CD4-positive, alpha-beta T cell treated with Interleukin-15 for 4 hours (primary cell): Measurements from ENCODE around the gene ZNF280C.
"Not testable (repeated sequence)": the region's sequence is repeated elsewhere in the genome, so short reads cannot be mapped to it uniquely, and the experiment has no call there.

ENCODE experiments used
- DNase-seq: peaks from one replicate; pipeline ENCODE4 v3.0.0-alpha.2; 2020; ENCODE audit warnings: low spot score

Gene ZNF280C, protein sequence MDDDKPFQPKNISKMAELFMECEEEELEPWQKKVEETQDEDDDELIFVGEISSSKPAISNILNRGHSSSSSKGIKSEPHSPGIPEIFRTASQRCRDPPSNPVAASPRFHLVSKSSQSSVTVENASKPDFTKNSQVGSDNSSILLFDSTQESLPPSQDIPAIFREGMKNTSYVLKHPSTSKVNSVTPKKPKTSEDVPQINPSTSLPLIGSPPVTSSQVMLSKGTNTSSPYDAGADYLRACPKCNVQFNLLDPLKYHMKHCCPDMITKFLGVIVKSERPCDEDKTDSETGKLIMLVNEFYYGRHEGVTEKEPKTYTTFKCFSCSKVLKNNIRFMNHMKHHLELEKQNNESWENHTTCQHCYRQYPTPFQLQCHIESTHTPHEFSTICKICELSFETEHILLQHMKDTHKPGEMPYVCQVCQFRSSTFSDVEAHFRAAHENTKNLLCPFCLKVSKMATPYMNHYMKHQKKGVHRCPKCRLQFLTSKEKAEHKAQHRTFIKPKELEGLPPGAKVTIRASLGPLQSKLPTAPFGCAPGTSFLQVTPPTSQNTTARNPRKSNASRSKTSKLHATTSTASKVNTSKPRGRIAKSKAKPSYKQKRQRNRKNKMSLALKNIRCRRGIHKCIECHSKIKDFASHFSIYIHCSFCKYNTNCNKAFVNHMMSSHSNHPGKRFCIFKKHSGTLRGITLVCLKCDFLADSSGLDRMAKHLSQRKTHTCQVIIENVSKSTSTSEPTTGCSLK

DNA sequence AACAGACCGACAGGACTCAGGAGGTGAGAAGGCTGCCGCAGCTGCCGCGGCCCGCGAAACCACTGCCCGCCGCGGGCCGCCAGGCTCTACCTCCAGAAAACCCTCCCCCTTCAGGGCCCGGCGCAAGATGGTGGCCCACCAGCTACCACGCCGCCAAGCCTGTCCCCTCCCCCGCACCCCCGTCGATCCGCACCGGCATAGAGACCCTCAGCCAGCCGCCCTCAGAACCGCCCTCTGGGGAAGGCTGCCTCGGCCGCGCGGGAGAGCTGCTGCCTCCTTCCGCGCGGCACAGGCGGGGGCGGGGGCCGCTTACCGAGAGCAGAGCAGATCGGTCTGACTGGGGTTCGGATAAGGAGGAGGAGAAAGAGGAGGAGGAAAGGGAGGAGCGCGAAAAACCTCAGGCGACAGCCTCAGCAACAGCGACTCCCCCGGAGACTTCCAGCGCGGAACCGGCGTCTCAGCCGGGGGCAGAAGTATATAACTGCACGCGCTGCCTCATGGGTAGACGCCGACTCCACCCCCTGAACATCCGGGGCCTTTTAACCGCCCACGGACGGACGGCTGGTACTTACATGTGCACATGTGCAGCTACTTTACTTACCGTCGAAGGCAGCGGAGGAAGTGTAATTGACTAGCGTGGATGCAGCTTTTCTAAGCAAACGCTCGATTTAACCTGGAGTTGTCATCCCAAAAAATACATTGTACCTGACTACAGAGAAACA lies at the start of gene ZNF280C:
Gene ZNF280C (minus strand): TSS at position 451 of the 722 bp plus-strand sequence. CDS start 8,450 bp downstream, outside the sequence.
- DNase-seq, result peak; percentile 92

DNA sequence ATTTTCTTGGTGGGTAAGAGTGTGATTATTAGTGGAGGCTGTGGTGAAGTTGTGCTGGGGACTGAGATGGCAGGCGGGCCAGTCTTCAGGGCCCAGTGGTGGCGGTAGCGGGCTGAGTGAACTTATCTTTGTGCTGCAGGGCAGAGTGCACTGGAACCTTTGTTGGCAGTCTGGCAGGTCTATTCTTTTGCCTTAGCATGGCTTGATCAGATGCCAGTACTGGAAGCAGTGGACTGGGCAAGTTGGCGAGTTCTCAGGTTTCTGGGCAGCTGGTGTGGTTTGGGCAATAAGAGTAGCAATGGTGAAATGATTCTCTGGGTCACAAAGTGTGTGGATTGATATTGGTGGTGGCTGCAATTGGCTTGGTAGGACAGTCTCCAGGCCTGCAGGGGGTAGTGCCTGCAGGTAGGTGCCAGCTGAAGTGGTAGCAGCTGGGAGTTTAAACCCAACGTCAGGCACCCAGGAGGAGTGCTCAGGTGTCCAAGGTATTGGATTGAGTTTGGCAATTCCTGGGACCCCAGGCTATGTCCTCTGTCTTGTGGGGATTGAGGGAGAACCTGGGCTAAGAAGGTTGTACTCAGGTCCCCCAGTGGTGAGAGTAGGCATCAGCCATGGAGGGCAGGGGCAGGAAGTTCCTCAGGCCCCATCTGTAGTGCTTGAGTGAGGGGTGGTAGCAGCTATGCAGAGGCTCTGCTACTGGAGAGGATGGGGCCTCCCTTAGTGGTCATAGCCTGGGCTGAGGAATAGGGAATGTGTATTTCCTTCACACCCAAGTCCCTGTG lies 36.1 kb upstream of the ZNF280C start:
- DNase-seq, result no peak

DNA sequence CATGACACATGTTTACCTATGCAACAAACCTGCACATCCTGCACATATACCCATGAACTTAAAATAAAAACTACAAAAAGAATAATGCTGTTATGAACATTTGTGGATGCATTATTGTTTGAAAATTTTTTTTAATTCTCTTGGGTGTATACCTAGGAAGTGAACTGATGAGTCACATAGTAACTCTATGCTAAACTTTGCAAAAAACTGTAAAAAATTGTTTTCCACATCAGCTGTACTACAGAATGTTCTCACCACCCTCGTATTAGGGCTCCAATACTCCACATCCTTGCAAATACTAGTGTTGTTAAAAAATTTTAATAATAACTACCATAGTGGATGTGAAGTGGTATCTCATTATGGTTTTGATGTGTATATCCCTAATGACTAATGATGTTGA lies 33.3 kb upstream of the ZNF280C start:
- DNase-seq, result no peak

DNA sequence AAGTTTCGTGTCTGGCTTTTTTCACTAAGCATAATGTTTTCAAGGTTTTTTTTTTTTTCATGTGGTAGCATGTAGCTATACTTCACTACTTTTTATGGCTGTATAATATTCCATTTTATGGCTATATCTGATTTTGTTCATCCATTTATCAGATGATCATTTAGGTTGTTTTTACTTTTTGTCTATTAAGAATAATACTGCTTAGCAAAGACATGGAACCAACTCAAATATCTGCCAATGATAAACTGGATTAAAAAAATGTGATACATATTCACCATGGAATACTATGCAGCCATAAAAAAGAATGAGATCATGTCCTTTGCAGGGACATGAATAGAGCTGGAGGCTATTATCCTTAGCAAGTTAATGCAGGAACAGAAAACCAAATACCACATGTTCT lies 32.7 kb upstream of the ZNF280C start:
- no peak for DNase-seq

DNA sequence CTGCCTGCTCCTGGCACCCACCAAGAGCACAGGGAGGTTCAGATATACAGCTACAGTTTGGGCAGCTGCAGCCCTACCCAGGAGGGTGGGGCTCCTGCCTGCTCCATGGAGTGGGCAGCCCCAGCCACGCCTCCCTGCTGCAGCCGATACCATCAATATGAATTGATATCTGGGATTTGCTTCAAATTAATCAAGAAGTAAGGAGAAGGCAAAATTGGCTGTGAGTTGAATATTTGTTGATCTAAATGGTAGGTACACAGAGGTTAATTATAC lies 31.2 kb upstream of the ZNF280C start:
- DNase-seq, result no peak

DNA sequence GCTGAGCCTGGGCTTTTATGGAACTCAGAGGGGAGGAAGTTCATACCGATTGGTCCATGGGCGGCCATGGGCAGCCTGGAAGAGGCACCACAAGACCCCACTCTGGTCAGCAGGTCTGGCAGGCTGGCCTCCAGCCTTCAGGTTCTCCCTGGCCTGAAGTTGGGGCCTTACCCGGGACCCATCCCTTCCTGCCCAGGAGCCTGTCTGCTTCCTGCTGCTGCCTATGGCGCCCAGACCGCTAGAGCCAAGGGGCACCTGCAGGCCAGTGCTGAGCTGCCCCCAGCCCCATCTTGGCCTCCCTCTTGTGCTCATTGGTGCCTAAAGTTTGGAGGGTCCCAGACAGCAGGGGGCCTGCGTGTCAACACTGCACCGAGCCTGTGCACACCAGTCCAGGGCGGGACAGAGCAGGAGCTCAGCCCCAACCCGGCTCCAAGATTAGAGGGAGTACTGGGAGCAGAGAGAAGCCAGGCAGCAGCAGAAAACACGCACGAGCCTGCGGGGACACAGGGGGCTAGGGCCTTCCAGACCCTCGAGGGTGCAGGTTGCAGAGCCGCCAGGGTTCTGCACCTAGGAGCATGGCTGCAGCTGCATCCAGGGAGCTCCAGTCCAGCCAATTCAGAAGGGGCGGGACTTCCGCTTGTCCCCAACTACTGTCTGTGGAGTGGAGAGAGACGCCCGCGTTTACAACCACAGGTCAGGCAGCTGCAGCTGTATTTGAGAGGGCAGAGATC lies 30.7 kb upstream of the ZNF280C start:
- no peak for DNase-seq

DNA sequence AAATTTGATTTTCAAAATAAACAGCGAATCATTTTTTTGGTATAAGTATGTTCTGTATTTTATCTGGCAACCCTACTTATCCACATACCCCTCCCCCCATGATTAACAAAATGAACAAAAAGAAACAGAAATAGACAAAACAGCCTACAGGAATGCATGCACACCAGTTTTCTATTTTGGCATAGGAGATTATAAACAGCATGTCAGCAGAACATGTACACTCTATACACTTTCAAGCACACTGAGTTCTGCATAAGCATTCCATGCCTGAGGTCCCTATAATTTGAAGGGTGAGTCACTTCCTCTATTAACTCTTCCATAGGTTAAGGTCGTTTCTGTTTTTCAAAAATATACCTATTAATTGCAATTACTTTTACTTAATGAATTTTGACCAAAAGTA lies 28.0 kb upstream of the ZNF280C start:
- no peak for DNase-seq

GRCh38 chrX:130296297-130296678 lies 27.6 kb upstream of the ZNF280C start:
- no peak for DNase-seq

DNA sequence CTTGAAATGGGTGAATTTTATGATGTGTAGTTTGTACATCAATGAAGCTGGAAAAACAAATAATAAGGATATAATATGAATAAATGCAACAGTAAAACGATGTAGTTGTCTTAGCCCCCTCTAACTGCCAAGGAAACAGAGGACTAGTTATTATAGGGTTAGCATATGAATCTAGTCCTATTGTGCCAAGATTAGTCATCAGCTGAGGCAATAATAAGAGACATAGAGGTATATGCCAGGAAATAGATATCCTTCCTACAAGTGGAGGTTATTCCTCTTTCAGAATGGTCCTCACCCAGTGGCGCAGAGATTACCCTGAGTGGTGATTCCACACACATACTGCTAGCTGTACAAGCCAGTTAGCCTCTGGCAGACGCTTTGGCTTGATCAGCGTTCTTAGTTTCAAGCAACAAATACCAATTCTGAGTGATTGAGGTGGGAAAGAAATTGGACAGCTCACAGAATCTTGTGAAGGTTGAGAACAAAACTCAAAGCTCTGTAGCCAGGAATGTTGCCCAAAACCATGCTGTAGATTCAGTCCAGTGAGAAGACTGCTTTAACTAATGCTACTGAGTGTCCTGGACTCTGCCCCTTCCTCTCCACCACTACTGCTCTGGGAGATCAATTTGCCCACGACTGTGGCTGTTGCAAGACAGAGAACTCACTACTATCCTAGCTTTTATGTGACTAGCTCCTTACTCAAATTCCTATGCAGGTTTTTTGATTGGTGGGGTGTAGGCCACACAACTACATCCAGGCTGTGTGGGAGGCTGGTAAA lies 27.0 kb upstream of the ZNF280C start:
- no peak for DNase-seq

- DNase-seq, result no peak
Observed at GRCh38 chrX:130287071-130287770, 18.5 kb upstream of the ZNF280C start.

- no peak for DNase-seq
Observed at GRCh38 chrX:130285710-130286109, 17.0 kb upstream of the ZNF280C start.

GRCh38 chrX:130285069-130285620 lies 16.4 kb upstream of the ZNF280C start:
- no peak for DNase-seq

- DNase-seq, result no peak
Observed at GRCh38 chrX:130282151-130282550, 13.5 kb upstream of the ZNF280C start.

DNA sequence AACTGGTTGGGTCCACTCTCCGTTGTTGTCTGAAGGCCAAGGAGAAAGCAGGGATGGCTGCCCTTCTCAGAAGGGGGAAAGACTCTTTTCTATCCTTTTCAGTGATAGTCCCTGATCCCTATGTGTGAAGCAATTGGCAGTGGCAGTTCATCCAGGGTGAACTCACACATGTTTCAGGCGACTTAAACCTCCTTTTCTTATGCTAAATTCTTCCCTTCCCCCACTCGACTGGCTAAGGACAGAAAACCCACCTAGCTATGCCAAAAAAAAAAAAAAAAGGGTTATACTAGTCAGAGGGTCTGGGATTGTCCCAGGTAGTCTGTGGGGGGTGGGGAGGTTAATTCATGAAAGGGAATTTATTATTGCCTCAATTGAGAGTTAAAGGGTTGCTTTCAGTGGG lies 12.2 kb upstream of the ZNF280C start:
- DNase-seq, result no peak

DNA sequence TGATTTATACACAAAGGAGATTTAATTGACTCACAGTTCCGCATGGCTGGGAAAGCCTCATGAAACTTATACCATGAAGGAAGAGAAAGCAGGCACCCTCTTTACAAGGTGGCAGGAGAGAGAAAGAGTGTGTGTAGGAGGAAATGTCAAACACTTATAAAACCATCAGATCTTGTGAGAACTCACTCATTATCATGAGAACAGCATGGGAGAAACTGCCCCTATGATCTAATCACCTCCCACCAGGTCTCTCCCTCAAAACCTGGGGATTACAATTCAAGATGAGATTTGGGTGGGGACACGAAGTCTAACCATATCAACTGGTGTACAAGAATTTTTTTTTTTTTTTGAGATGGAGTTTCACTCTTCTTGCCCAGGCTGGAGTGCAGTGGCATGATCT lies 3.6 kb upstream of the ZNF280C start:
- DNase-seq, result not testable (repeated sequence)

DNA sequence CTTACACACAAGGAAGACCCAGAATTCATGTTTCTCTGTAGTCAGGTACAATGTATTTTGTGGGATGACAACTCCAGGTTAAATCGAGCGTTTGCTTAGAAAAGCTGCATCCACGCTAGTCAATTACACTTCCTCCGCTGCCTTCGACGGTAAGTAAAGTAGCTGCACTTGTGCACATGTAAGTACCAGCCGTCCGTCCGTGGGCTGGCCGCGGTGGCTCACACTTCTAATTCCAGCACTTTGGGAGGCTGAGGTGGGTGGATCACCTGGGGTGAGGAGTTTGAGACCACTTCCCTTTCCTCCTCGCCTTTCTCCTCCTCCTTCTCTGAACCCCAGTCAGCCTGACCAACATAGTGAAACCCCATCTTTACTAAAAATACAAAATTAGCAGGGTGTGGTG lies 692 bp upstream of the ZNF280C start:
- not testable (repeated sequence) for DNase-seq

DNA sequence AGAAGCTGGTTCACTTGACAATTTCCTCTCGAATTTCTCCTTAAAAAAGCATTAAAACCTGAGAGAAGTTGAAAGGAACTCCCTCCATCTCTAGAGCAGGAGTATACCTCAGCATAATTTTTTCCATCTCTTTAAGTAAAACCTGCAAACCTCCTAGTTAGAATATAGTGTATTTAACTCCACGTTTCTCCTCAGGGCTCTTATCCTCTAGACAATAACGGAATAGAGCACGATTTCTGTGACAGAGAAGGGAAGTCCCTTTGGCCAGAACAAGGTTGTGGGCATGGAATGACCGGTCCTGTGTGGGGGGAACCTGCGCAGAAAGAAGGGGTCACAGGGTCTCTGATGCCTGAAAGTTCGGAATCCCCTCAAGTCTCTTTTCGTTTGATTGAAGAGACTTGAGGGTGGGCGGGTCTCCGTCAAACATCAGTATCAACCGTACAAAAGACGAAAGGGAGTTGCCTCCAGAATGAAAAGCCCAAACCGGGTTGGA lies 697 bp downstream of the ZNF280C start:
- no peak for DNase-seq

DNA sequence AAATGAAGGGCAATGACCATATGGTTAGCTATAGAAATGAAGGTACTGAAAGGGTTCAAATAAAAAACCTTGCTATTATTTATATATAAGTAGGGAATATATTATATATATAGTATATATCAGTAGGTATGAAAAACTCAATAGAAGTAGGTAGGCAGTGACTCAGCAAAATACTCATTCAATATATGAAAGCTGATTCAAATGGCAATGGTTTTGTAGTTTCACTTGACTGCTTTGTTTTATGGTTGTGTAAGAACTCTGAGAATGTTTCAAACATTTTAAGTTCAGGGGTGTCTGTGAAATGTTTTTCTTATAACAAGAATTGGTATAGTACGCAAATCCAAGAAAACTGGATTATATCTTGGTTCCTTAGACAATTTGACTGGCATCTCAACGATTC lies 4.1 kb downstream of the ZNF280C start:
- no peak for DNase-seq

DNA sequence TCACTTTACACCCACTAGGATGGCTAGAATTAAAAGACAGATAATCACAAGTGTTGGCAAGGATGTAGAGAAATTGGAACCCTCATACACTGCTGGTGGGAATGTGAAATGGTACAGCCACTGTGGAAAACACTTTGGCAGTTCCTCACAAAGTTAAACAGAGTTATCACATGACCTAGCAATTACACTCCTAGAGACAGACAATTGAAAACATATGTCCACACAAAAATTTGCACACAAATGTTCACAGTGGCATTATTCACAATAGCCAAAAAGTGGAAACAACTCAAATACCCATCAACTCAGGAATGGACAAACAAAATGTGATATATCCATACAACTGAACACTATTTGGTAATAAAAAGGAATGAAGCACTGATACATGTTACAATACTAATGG lies 5.7 kb downstream of the ZNF280C start:
- no peak for DNase-seq

GRCh38 chrX:130262231-130262630 lies 6.5 kb downstream of the ZNF280C start:
- no peak for DNase-seq
